Measurements from ENCODE around the gene CWH43.

GRCh38 chr4:48991357-48991756 lies 5.3 kb downstream of the CWH43 start:
- TF ChIP-seq POLR2AphosphoS5 (IDR thresholded peaks at IDR 0.05; ENCODE audit: low read depth, low read length): no peak
- TF ChIP-seq POLR2A (IDR thresholded peaks at IDR 0.05; ENCODE audit: low read depth, low read length): no peak
- no peak for TF ChIP-seq PAX5 (IDR thresholded peaks at IDR 0.05; ENCODE audit: insufficient read depth, low read length, severe bottlenecking)

All from GM12891 (cell line).